Gastroesophageal sphincter (tissue), 4 donors: ENCODE measurements around the gene MNAT1. TPM values are rescaled to one million over a fixed set of nuclear protein-coding genes. Genes with fewer than 3 reads are reported as not detected.

Experiments
- ATAC-seq: fragments of 150-250 bp; one replicate; pipeline ENCODE4 v1.9.1; 2016; ENCODE audit warnings: mild to moderate bottlenecking, moderate library complexity
- H3K27ac ChIP-seq, 4 donors: fragments of 200-600 bp; sonication (generic) in 3 of 4; 1 replicate in 3 of 4; 2 replicates in 1 of 4; pipeline ENCODE4 v1.5.1; 2016 to 2019
- H3K27me3 ChIP-seq: fragments of 200-600 bp; sonication (generic); one replicate; pipeline ENCODE4 v1.5.1; 2019
- H3K36me3 ChIP-seq, 2 donors: fragments of 200-600 bp; sonication (generic); one replicate each; pipeline ENCODE4 v1.5.1; 2019; ENCODE audit warnings: control low read depth in 1 of 2
- H3K4me1 ChIP-seq, 3 donors: fragments of 200-600 bp; sonication (generic); 1 replicate in 2 of 3; 2 replicates in 1 of 3; pipeline ENCODE4 v1.5.1; 2016 to 2019; ENCODE audit warnings: control low read depth in 2 of 3
- H3K4me3 ChIP-seq, 2 donors: fragments of 200-600 bp; sonication (generic); one replicate each; pipeline ENCODE4 v1.5.1; 2019; ENCODE audit warnings: mild to moderate bottlenecking in 1 of 2, moderate library complexity in 1 of 2
- H3K9me3 ChIP-seq, 3 donors: fragments of 200-600 bp; sonication (generic); one replicate each; pipeline ENCODE4 v1.5.1; 2017 to 2019; ENCODE audit warnings: control low read depth in 2 of 3
- CTCF ChIP-seq, 4 experiments: fragments of 200-600 bp in 2 of 4; fragments of 450-650 bp in 2 of 4; sonication (generic) in 1 of 4; IDR thresholded peaks; one replicate each; pipeline ENCODE4 v1.5.1; 2017 to 2019; ENCODE audit warnings: antibody characterized with exemption in 4 of 4, mild to moderate bottlenecking in 2 of 4, moderate library complexity in 2 of 4
- EP300 ChIP-seq: sonication (generic); formaldehyde crosslinking; IDR thresholded peaks from one replicate; pipeline ENCODE4 v1.6.1; 2017; ENCODE audit warnings: antibody characterized with exemption, mild to moderate bottlenecking
- POLR2A ChIP-seq, 2 donors: fragments of 450-650 bp; IDR thresholded peaks; one replicate each; pipeline ENCODE4 v1.6.1; 2017; ENCODE audit warnings: antibody characterized with exemption in 2 of 2, mild to moderate bottlenecking in 2 of 2, moderate library complexity in 1 of 2
- POLR2AphosphoS5 ChIP-seq: sonication (generic); formaldehyde crosslinking; IDR thresholded peaks from one replicate; pipeline ENCODE4 v1.6.1; 2017; ENCODE audit warnings: antibody characterized with exemption
- WGBS, 2 donors: methylation state at CpG; one replicate each; pipeline ENCODE4 v1.1.5; 2018; ENCODE audit warnings: low coverage in 1 of 2; 5-methylcytosine and 5-hydroxymethylcytosine counted together
- total RNA-seq, 4 donors: library from RNA; depleted of rRNA; stranded (reverse); fragments of >200 nt; gene quantifications; one replicate each; pipeline ENCODE4 v1.1.0, GENCODE V29; 2016

MNAT1 gene
- total RNA-seq, 4 donors from 2014 or later, result 30.4 to 46.0 (median 42.8) TPM

- Histone ChIP-seq H3K4me3 (no peak overlapping the region), H3K9me3 (peaks cover 0 to 44% (median 0%) of the 10 kb centered on the region in 3 donors), H3K27ac (no peak overlapping the region), H3K27me3 (no peaks in the 10 kb centered on the region), H3K36me3 (no peaks in the 10 kb centered on the region), H3K4me1 (no peaks in the 10 kb centered on the region)
- ATAC-seq, result no peak
- WGBS, 2 donors, result 94% methylated on average over 2 of the region's 3 CpGs; no CpG with 5 or more reads in 1 of the 2 donors
- TF ChIP-seq POLR2AphosphoS5 (no peak), POLR2A (IDR thresholded peaks at IDR 0.05) (no peak)
Measured at GRCh38 chr14:60700598-60700997, 34.0 kb upstream of the MNAT1 start.

DNA sequence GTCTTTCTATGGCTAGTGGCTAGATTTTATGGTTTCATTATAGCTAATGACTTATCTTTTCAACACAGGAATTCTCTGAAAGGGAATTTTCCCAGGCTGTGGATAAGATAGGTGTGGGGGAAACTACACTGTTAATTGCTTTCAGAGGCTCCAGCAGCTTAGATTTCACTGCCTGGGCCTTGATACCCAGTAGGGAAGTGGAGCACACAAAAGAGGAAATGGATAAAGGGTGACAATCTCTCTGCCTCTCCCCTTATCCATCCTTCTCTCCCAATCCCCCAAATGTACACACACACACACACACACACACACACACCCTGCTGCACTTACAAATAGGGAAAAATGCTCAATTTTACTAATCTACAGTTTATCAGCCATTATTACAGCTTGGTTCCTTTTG lies 29.5 kb upstream of the MNAT1 start:
- no peak for ATAC-seq
- H3K36me3 ChIP-seq, result no peaks in the 10 kb centered on the region
- H3K27ac ChIP-seq, result no peak overlapping the region
- TF ChIP-seq POLR2AphosphoS5 (no peak), POLR2A (IDR thresholded peaks at IDR 0.05) (no peak), EP300 (no peak), CTCF (IDR thresholded peaks at IDR 0.05) (no peak)
- no peaks in the 10 kb centered on the region for H3K27me3 ChIP-seq
- no peaks in the 10 kb centered on the region for H3K4me1 ChIP-seq
- H3K9me3 ChIP-seq, result peaks cover 0 to 24% (median 0%) of the 10 kb centered on the region in 3 donors
- no peak overlapping the region for H3K4me3 ChIP-seq

DNA sequence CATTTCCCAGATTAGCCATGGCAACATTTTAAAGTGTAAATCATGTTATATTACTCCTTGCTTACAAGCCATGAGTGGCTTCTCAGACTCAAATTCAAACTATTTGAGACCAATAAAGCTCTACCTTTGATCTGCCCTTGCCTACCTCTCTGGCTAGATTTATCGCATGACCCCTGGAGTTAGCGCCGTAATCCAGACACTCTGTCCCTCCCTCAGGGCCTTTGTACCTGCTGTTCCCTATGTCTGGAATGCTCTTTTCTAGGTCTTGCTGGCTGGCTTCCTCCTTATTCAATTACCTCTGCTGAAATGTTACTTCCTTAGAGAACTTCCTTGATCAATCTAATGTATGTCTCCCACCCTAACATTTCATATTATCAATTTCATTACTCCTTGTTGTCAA lies 26.7 kb upstream of the MNAT1 start:
- H3K36me3 ChIP-seq, result no peaks in the 10 kb centered on the region
- no peaks in the 10 kb centered on the region for H3K4me1 ChIP-seq
- no peaks in the 10 kb centered on the region for H3K27me3 ChIP-seq
- ATAC-seq, result no peak
- H3K4me3 ChIP-seq, result no peak overlapping the region
- no peak overlapping the region for H3K27ac ChIP-seq
- WGBS, 2 donors, result 86 to 100% methylated on average over 3 of the region's 3 CpGs
- TF ChIP-seq POLR2A (IDR thresholded peaks at IDR 0.05), result no peak
- no peak for TF ChIP-seq CTCF (IDR thresholded peaks at IDR 0.05)
- no peak for TF ChIP-seq EP300
- no peak for TF ChIP-seq POLR2AphosphoS5
- no peaks in the 10 kb centered on the region for H3K9me3 ChIP-seq

DNA sequence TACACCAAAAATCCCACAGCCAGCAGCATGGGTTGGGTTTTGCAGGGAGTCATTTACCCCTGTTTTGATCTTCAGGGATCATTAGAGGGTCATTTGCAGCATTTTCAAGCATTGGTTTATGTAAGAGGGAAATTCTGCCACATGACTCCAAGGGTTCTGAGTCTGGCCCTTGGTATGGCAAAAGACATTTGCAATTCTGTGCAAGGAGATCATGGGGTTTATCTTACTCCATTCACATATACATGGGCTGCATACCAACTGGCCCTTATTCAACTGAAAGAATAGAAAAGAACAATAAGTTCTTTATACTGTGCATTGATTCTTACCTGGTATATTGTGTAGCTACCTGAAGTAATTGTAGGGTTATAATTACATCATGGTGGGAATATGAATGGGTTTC lies 24.1 kb upstream of the MNAT1 start:
- TF ChIP-seq EP300 (no peak), CTCF (IDR thresholded peaks at IDR 0.05) (no peak), POLR2A (IDR thresholded peaks at IDR 0.05) (no peak), POLR2AphosphoS5 (no peak)
- no peaks in the 10 kb centered on the region for H3K4me1 ChIP-seq
- H3K36me3 ChIP-seq, result peaks cover 0 to 9% of the 10 kb centered on the region in 2 donors
- ATAC-seq, result no peak
- no peak overlapping the region for H3K4me3 ChIP-seq
- H3K27me3 ChIP-seq, result no peaks in the 10 kb centered on the region
- H3K9me3 ChIP-seq, result no peaks in the 10 kb centered on the region
- no peak overlapping the region for H3K27ac ChIP-seq

- H3K4me3 ChIP-seq, result no peak overlapping the region
- ATAC-seq, result no peak
- no peak overlapping the region for H3K27ac ChIP-seq
- H3K27me3 ChIP-seq, result no peaks in the 10 kb centered on the region
- H3K4me1 ChIP-seq, result no peaks in the 10 kb centered on the region
- TF ChIP-seq POLR2AphosphoS5 (no peak), EP300 (no peak), POLR2A (IDR thresholded peaks at IDR 0.05) (no peak), CTCF (IDR thresholded peaks at IDR 0.05) (no peak)
- WGBS, 2 donors, result 90 to 100% methylated on average over 5 to 6 of the region's 6 CpGs
- H3K36me3 ChIP-seq, result peaks cover 0 to 9% of the 10 kb centered on the region in 2 donors
- no peaks in the 10 kb centered on the region for H3K9me3 ChIP-seq
Measured at GRCh38 chr14:60713513-60713912, 21.0 kb upstream of the MNAT1 start.

GRCh38 chr14:60720391-60720790 lies 14.2 kb upstream of the MNAT1 start:
- TF ChIP-seq EP300, result no peak
- no peak for TF ChIP-seq CTCF (IDR thresholded peaks at IDR 0.05)
- no peak for TF ChIP-seq POLR2A (IDR thresholded peaks at IDR 0.05)
- H3K27ac ChIP-seq, result no peak overlapping the region
- no peaks in the 10 kb centered on the region for H3K36me3 ChIP-seq
- no peak overlapping the region for H3K4me3 ChIP-seq
- peaks cover 26% of the 10 kb centered on the region for H3K27me3 ChIP-seq
- ATAC-seq, result no peak
- no peaks in the 10 kb centered on the region for H3K9me3 ChIP-seq
- WGBS, 2 donors, result 100% methylated on average over 1 of the region's 1 CpG
- peaks cover 0 to 37% (median 5%) of the 10 kb centered on the region in 3 donors for H3K4me1 ChIP-seq
